Breast epithelium (tissue), 4 donors: Measurements from ENCODE around the gene COMT. TPM values are rescaled to one million over a fixed set of nuclear protein-coding genes. Genes with fewer than 3 reads are reported as not detected.

ENCODE experiments used
- DNase-seq, 2 donors: peaks; one replicate each; pipeline ENCODE4 v3.0.0-alpha.2; 2019; ENCODE audit warnings: low spot score in 2 of 2
- H3K27ac ChIP-seq, 2 donors: fragments of 200-600 bp; sonication (generic) in 1 of 2; one replicate each; pipeline ENCODE4 v1.5.1; 2016 to 2019; ENCODE audit warnings: mild to moderate bottlenecking in 1 of 2
- H3K27me3 ChIP-seq, 2 donors: fragments of 200-600 bp; sonication (generic) in 1 of 2; one replicate each; pipeline versions ENCODE4 v1.5.1 to v1.6.0; 2017 to 2019; ENCODE audit warnings: control low read depth in 1 of 2, mild to moderate bottlenecking in 1 of 2
- H3K36me3 ChIP-seq: fragments of 200-600 bp; one replicate; pipeline ENCODE4 v1.5.1; 2019
- H3K4me1 ChIP-seq, 2 donors: fragments of 200-600 bp; sonication (generic); one replicate each; pipeline ENCODE4 v1.5.1; 2016 to 2019; ENCODE audit warnings: control low read depth in 1 of 2
- H3K4me3 ChIP-seq, 3 donors: fragments of 200-600 bp; sonication (generic); 1 replicate in 2 of 3; 2 replicates in 1 of 3; pipeline ENCODE4 v1.5.1; 2016 to 2019; ENCODE audit warnings: mild to moderate bottlenecking in 3 of 3, moderate library complexity in 2 of 3
- H3K9me3 ChIP-seq, 2 donors: fragments of 200-600 bp; sonication (generic) in 1 of 2; one replicate each; pipeline ENCODE4 v1.5.1; 2016 to 2019; ENCODE audit warnings: control low read depth in 1 of 2
- POLR2A ChIP-seq: fragments of 450-650 bp; IDR thresholded peaks from one replicate; pipeline ENCODE4 v1.6.1; 2016; ENCODE audit warnings: antibody characterized with exemption, mild to moderate bottlenecking, moderate library complexity
- POLR2AphosphoS5 ChIP-seq, 3 donors: sonication (generic); formaldehyde crosslinking; IDR thresholded peaks; one replicate each; pipeline ENCODE4 v1.6.1; 2017; ENCODE audit warnings: antibody characterized with exemption in 3 of 3
- intact Hi-C: fragments of 100-400 bp; cut with DNase I; formaldehyde crosslinking; loops from one replicate; pipeline ENCODE4 v1.15.1; 2023; ENCODE audit warnings: low total_unique reads
- total RNA-seq, 3 donors: library from RNA; depleted of rRNA; stranded (reverse); fragments of >200 nt; gene quantifications; one replicate each; pipeline ENCODE4 v1.1.0, GENCODE V29; 2016
- TF ChIP-seq, protein P1 (sequence below), 3 donors: fragments of 450-650 bp; IDR thresholded peaks; one replicate each; pipeline ENCODE4 v1.5.1; 2016 to 2017; ENCODE audit warnings: antibody characterized with exemption in 3 of 3, mild to moderate bottlenecking in 3 of 3, moderate library complexity in 3 of 3

The COMT gene
- total RNA-seq, 3 donors from 2014 or later: 136 to 198 (median 196) TPM

DNA sequence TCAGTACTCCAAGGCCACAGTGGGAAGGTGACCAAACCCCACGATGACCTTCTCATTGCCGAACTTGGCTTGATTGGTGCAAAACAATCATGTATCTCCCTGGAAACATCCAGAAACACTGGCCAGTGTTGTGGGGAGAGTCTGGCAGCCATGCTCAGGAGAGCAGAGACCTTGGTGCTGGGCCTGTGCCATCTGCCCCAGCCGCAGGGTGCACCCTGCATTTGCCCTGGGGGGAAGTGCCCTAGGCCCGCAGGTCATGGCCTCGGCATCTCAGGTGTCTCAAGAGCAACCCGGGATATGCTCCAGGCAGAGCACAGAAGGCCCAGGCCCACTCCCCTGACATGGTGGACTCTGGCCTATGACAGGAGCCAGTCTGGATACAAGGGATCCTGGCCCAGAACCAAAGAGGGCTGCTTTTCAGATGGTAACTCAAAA, 51.4 kb downstream of the COMT start:
- H3K4me3 ChIP-seq: no peak overlapping the region
- no peaks in the 10 kb centered on the region for H3K27me3 ChIP-seq
- peak overlapping the region in 1 of 2 donors; percentile 19 for H3K27ac ChIP-seq
- H3K4me1 ChIP-seq: no peaks in the 10 kb centered on the region
- no peak for TF ChIP-seq POLR2A
- intact Hi-C loops: no loop called here
- H3K9me3 ChIP-seq: no peaks in the 10 kb centered on the region
- H3K36me3 ChIP-seq: no peaks in the 10 kb centered on the region
- DNase-seq: no peak

DNA sequence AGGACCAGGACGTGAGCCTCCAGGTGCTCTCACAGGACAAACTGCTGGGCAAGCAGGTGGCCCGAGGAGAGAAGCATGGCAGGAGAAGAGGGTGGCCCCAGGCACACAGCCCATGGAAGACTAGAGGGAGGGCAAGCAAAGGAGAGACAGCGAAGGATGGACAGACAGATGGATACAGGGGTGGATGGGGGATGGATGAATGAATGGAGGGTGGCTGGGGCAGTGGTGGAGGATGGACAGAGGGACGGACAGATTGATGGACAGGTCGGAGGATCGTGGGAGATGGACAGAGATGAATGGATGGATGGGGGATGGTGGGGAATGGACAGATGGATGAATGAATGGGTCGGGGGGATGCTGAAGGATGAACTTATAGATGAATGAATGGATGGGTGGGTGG, 52.4 kb downstream of the COMT start:
- Histone ChIP-seq H3K36me3 (no peaks in the 10 kb centered on the region), H3K27me3 (no peaks in the 10 kb centered on the region), H3K4me3 (no peak overlapping the region), H3K9me3 (no peaks in the 10 kb centered on the region), H3K27ac (no peak overlapping the region), H3K4me1 (peaks cover 0 to 5% of the 10 kb centered on the region in 2 donors)
- intact Hi-C loops: no loop called here
- TF ChIP-seq POLR2A (no peak), POLR2AphosphoS5 (IDR thresholded peaks at IDR 0.05) (no peak)
- TF ChIP-seq, protein P1, sequence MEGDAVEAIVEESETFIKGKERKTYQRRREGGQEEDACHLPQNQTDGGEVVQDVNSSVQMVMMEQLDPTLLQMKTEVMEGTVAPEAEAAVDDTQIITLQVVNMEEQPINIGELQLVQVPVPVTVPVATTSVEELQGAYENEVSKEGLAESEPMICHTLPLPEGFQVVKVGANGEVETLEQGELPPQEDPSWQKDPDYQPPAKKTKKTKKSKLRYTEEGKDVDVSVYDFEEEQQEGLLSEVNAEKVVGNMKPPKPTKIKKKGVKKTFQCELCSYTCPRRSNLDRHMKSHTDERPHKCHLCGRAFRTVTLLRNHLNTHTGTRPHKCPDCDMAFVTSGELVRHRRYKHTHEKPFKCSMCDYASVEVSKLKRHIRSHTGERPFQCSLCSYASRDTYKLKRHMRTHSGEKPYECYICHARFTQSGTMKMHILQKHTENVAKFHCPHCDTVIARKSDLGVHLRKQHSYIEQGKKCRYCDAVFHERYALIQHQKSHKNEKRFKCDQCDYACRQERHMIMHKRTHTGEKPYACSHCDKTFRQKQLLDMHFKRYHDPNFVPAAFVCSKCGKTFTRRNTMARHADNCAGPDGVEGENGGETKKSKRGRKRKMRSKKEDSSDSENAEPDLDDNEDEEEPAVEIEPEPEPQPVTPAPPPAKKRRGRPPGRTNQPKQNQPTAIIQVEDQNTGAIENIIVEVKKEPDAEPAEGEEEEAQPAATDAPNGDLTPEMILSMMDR (IDR thresholded peaks at IDR 0.05): no peak
- no peak for DNase-seq

DNA sequence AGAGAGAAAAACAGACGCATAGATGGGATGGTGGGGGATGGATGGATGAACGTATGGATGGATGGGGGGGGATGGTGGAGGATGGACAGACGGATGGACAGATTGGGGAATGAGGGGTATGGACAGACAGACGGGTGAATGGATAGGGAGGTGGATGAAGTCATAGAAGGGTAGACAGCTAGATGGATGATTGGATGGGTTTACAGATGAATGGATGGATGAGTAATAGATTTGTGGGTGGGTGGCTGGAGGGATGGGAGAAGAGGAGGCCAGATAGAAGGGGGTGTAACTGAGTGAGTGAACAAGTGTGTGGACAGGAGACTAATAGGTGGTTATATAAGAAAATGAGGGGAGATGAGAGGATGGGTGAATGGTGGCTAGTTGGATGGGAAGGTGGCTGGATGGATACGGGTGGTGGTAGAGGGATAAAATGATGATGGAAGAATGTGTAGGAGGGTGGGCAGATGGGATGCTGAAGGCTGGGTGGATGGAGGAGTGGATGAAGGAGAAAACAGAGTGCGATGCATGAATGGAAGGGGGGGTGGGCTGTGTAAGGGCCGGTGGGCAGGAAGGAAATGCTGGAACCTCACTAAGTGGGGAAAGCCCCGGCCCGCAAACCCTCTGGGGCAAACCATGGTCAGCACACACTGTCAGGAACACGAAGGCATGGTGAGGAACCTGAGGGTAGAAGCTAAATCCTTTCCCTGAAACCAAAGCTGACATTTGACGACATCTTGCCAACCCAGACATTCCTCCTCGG, 53.5 kb downstream of the COMT start:
- peak overlapping the region; percentile 43 to 91 for H3K27ac ChIP-seq
- no peaks in the 10 kb centered on the region for H3K27me3 ChIP-seq
- peak overlapping the region in 1 of 3 donors; percentile 28 for H3K4me3 ChIP-seq
- no peaks in the 10 kb centered on the region for H3K36me3 ChIP-seq
- peaks cover 0 to 5% of the 10 kb centered on the region in 2 donors for H3K4me1 ChIP-seq
- TF ChIP-seq POLR2AphosphoS5 (IDR thresholded peaks at IDR 0.05): no peak
- TF ChIP-seq, protein P1 (IDR thresholded peaks at IDR 0.05): no peak
- TF ChIP-seq POLR2A: no peak
- no peaks in the 10 kb centered on the region for H3K9me3 ChIP-seq
- no peak for DNase-seq
- intact Hi-C loops: no loop called here

DNA sequence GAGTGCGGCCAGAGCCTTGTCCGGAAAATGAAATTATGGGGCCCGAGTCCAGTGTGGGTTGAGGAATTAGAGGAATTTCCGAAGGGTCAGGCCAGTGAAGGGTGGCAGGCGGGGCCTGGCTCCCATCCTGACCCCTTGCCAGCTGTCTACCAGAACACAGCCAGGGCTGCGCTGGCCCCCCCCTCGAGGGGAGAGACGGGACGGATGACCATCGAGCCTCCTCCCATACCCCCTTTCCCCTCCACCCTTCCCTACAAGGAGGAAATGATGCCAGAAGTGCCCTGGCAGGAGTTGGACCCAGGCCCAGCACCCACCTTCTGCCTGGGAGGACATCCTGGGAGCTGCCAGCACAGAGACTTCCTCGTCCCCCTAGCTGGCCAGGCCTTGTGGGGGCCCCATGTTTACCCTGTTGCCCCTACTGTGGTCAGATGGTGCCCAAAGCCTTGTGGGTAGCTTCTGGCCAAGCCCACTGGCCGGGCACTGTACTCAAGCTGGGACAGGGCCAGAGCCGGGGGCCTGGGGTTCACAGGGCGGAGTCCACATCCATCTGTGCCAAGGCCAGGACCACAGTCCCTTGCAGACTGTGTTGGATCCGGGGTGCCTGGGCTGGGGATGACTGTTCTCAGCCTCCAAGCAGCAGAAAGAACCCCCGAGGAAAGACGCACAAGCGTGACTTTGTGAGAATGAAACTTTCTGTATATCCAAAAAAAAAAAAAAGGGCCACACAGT, 54.2 kb downstream of the COMT start:
- DNase-seq: peak in 1 of 2 donors; percentile 59
- H3K4me1 ChIP-seq: peaks cover 0 to 5% of the 10 kb centered on the region in 2 donors

DNA sequence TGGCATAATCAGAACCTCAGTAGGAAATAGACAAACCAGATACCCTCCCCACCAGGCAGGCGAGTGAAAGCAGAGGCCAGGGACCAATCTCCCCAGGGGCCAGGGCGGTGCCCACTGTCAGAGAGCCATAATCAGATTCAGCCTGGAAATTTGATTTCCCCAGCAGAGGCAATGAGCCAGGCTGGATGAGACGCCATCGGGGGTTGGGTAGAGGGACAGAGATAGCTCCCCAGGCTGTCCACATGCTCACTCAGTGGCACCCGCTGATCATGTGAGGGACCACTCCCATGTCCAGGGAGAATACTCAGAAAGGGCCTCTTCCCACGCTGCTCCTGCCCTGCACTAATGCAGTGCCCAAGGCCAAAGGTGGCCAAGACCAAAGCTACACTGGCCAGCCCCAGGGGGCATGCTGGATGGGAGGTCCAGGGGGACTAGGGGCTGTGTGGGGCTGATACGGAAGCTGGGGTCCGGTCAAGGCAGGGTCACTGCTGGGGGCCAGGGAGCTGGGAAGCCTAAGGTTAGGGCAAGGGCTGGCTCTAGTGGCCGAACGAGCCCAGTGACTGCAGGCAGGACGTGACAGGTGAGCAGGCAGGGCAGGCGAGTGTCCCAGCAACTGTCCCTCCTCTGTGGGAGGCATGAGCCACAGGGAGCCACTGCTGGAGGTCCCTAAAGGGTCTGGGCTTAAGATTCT, 55.3 kb downstream of the COMT start:
- intact Hi-C loops: no loop called here
- Histone ChIP-seq H3K27me3 (no peaks in the 10 kb centered on the region), H3K4me3 (no peak overlapping the region), H3K9me3 (no peaks in the 10 kb centered on the region), H3K4me1 (peaks cover 0 to 5% of the 10 kb centered on the region in 2 donors), H3K36me3 (no peaks in the 10 kb centered on the region), H3K27ac (peak overlapping the region in 1 of 2 donors; percentile 43)
- TF ChIP-seq POLR2A: no peak
- no peak for TF ChIP-seq POLR2AphosphoS5 (IDR thresholded peaks at IDR 0.05)
- TF ChIP-seq, protein P1 (IDR thresholded peaks at IDR 0.05): no peak
- DNase-seq: no peak

More for the DNA sequence above, 54.2 kb downstream of the COMT start:
- TF ChIP-seq POLR2AphosphoS5 (IDR thresholded peaks at IDR 0.05): no peak
- TF ChIP-seq POLR2A: no peak
- TF ChIP-seq, protein P1 (IDR thresholded peaks at IDR 0.05): no peak
- Histone ChIP-seq H3K4me3 (peak overlapping the region in 1 of 3 donors; percentile 28), H3K27me3 (no peaks in the 10 kb centered on the region), H3K27ac (peak overlapping the region; percentile 43 to 91), H3K9me3 (no peaks in the 10 kb centered on the region), H3K36me3 (no peaks in the 10 kb centered on the region)
- intact Hi-C loops: no loop called here
